ENCODE measurements around the gene METTL24. TPM values are rescaled to one million over a fixed set of nuclear protein-coding genes. Genes with fewer than 3 reads are reported as not detected.

The METTL24 gene
- total RNA-seq, 1 donor from 2014 or later: 3.6 TPM

- Mint-ChIP-seq H3K9me3 (no peaks in the 10 kb centered on the region), H3K27ac (ENCODE audit: unreplicated experiment) (no peak overlapping the region), H3K4me3 (no peak overlapping the region), H3K4me1 (peaks cover 14% of the 10 kb centered on the region), H3K27me3 (ENCODE audit: low read depth) (no peaks in the 10 kb centered on the region), H3K36me3 (ENCODE audit: low read depth) (no peaks in the 10 kb centered on the region)
- no peak for TF ChIP-seq CTCF (conservative IDR thresholded peaks at IDR 0.05)
- no peak for DNase-seq (ENCODE audit: low read depth, low spot score)
These were observed 31.7 kb upstream of the METTL24 start for GRCh38 chr6:110389689-110390382.

GRCh38 chr6:110387986-110388385 lies 29.8 kb upstream of the METTL24 start:
- Mint-ChIP-seq H3K4me3 (no peak overlapping the region), H3K4me1 (peaks cover 14% of the 10 kb centered on the region), H3K36me3 (ENCODE audit: low read depth) (no peaks in the 10 kb centered on the region), H3K9me3 (no peaks in the 10 kb centered on the region), H3K27me3 (ENCODE audit: low read depth) (no peaks in the 10 kb centered on the region), H3K27ac (ENCODE audit: unreplicated experiment) (no peak overlapping the region)
- TF ChIP-seq CTCF (conservative IDR thresholded peaks at IDR 0.05): no peak
- no peak for DNase-seq (ENCODE audit: low read depth, low spot score)

GRCh38 chr6:110385458-110385863 lies 27.3 kb upstream of the METTL24 start:
- peaks cover 11% of the 10 kb centered on the region for H3K4me1 Mint-ChIP-seq
- no peak overlapping the region for H3K4me3 Mint-ChIP-seq
- H3K36me3 Mint-ChIP-seq (ENCODE audit: low read depth): peaks cover 2% of the 10 kb centered on the region
- no peak for TF ChIP-seq CTCF (conservative IDR thresholded peaks at IDR 0.05)
- H3K27ac Mint-ChIP-seq (ENCODE audit: unreplicated experiment): no peak overlapping the region
- peaks cover 9% of the 10 kb centered on the region for H3K9me3 Mint-ChIP-seq
- H3K27me3 Mint-ChIP-seq (ENCODE audit: low read depth): no peaks in the 10 kb centered on the region
- DNase-seq (ENCODE audit: low read depth, low spot score): no peak

- H3K27me3 Mint-ChIP-seq (ENCODE audit: low read depth): no peaks in the 10 kb centered on the region
- H3K4me1 Mint-ChIP-seq: peaks cover 5% of the 10 kb centered on the region
- no peak overlapping the region for H3K4me3 Mint-ChIP-seq
- peaks cover 2% of the 10 kb centered on the region for H3K36me3 Mint-ChIP-seq (ENCODE audit: low read depth)
- DNase-seq (ENCODE audit: low read depth, low spot score): peak; percentile 23
- H3K27ac Mint-ChIP-seq (ENCODE audit: unreplicated experiment): no peak overlapping the region
- peaks cover 9% of the 10 kb centered on the region for H3K9me3 Mint-ChIP-seq
- no peak for TF ChIP-seq CTCF (conservative IDR thresholded peaks at IDR 0.05)
These were observed 20.4 kb upstream of the METTL24 start for GRCh38 chr6:110378552-110378951.

GRCh38 chr6:110369066-110369465 lies 10.9 kb upstream of the METTL24 start:
- H3K27me3 Mint-ChIP-seq (ENCODE audit: low read depth): peaks cover 3% of the 10 kb centered on the region
- DNase-seq (ENCODE audit: low read depth, low spot score): no peak
- H3K9me3 Mint-ChIP-seq: peaks cover 8% of the 10 kb centered on the region
- H3K4me1 Mint-ChIP-seq: peaks cover 50% of the 10 kb centered on the region
- no peak overlapping the region for H3K4me3 Mint-ChIP-seq
- no peak for TF ChIP-seq CTCF (conservative IDR thresholded peaks at IDR 0.05)
- no peaks in the 10 kb centered on the region for H3K36me3 Mint-ChIP-seq (ENCODE audit: low read depth)
- H3K27ac Mint-ChIP-seq (ENCODE audit: unreplicated experiment): no peak overlapping the region

All from neural crest cell (in vitro differentiated cells).